Activated CD4-positive, alpha-beta T cell treated with anti-CD3 and anti-CD28 coated beads, Interleukin-2, amount 50 U/mL, for 1 hour (primary cell): Measurements from ENCODE around the gene PLRG1.

Experiments
- DNase-seq: peaks from one replicate; pipeline ENCODE4 v3.0.0-alpha.2; 2020

Gene PLRG1

DNA sequence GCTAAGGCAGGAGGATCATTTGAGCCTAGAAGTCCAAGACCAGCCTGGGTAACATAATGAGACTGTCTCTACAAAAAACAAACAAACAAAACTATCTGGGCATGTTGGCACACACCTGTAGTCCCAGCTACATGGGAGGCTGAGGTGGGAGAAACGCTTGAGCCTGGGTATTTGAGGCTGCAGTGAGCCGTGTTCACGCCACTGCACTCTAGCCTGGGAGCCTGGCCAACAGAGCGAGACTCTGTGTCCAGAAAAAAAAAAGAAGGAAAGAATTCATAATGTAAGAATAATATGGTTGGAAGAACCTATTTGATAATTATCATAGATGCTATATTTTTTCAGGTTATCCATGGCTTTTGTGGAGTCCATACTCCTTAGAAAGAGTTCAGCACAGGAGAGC lies 32.6 kb downstream of the PLRG1 start:
- DNase-seq: no peak

- no peak for DNase-seq
Measured at GRCh38 chr4:154516318-154517029, 33.7 kb downstream of the PLRG1 start.

DNA sequence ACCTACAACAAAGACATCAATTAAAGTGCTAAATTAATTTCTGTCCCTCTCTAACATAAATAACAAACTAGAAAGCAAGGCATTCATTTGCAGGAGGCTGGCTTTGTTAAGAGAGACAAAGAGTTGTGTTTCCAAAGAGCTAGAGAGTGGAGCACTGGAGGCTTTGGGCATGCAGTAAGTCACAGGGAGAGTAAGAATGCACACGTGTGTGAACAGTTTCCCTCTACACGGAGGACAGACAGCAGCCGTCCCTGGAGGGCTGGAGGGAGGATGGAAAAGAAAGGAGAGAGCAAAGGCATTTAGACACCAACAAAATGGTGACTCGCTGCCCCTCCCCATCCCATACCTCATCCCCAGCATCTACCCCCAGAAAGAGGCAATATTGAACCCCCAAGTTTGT lies 38.2 kb downstream of the PLRG1 start:
- no peak for DNase-seq

- DNase-seq: no peak
Measured at GRCh38 chr4:154511548-154511947, 38.7 kb downstream of the PLRG1 start.

DNA sequence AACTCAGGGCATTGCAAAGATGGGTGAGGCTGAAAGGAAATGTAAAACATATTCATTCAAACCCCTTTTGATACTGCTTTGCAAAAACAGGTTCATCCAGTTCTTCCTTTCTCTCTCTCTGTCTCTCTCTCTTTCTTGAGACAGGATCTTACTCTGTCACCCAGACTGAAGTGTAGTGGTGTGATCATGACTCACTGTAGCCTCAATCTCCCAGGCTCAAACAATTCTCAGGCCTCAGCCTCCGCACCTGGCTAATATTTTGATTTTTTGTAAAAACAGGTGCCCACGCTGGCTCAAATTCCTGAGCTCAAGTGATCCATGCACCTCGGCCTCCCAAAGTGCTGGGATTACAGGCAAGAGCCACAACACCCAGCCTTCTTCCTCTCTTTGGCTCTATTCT lies 43.0 kb downstream of the PLRG1 start:
- no peak for DNase-seq

DNA sequence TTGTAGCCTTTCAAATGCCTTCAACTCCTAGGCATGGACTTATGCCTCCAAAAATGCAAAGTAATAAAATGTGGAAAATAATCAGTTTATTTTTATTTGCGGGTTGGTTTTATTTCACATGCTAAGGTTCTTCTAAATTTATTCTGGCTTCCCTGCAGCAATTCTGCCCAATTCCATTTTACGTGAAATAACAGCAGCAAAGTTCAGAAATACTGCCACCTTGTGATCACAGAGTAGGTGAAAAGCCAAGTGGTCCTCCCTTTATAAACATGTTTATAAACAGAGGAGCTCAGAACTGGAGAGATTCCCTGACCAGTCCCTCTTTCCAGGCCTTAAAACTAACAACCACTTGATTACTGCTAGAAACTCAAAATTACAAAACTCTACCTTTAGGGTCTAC lies 43.9 kb downstream of the PLRG1 start:
- no peak for DNase-seq

DNA sequence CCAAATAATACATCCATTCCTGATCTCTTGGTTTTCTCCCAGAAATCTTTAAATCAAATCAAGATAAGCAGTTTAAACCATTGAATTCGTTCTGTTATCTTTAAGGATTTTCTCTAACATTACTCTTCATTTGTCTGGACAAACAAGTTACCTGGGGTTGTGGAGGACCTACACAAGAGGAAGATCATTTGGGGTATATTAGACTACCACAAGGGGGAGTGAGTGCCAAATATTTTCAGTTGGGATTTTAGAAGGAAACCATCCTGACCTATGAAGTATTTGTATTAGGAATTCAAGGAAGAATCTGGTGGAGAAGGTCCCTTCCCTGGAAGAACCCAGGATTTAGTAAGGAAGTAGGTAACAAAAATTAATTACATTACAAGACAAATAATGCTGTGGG lies 46.6 kb downstream of the PLRG1 start:
- DNase-seq: no peak

GRCh38 chr4:154502111-154502510 lies 48.1 kb downstream of the PLRG1 start:
- DNase-seq: no peak

- no peak for DNase-seq
Measured at GRCh38 chr4:154497889-154498288, 52.3 kb downstream of the PLRG1 start.

DNA sequence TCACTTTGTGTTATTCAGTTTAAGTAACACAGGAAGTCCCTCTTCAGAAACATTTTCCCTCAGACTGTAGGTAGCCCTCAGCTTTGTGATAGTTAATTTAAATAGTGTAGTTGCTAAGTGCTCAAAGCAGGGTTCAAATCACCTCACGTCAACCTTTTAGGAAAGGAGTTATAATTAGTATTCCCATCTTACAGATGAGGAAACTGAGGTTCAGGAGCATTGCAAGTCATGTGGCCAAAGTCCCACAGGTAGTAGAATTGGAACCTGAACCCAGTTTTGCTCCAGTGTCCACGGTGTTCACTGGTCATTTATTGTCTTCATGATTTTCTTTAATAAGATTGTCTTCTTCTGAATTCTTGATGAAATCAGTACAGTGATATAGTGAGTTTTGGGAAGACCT lies 54.3 kb downstream of the PLRG1 start:
- DNase-seq: no peak

DNA sequence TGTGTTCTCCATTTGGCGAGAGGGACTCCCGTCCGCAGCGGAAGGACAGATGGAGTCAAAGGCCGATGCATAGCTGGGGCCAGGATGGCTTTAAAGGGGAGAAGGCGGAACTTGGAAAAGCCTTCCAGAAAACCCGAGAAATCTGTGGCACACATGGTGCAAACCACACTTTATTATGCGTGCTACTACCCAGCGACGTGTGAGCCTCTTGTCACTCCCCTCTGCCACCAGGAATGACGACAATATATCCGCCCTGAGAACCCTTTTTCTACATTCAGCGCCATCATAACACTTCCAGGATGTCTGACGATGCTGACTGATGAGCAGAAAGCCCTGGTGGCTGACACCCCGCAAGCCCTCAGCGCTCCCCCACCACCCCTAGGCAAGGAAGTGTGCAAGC lies 57.9 kb downstream of the PLRG1 start:
- DNase-seq: no peak

DNA sequence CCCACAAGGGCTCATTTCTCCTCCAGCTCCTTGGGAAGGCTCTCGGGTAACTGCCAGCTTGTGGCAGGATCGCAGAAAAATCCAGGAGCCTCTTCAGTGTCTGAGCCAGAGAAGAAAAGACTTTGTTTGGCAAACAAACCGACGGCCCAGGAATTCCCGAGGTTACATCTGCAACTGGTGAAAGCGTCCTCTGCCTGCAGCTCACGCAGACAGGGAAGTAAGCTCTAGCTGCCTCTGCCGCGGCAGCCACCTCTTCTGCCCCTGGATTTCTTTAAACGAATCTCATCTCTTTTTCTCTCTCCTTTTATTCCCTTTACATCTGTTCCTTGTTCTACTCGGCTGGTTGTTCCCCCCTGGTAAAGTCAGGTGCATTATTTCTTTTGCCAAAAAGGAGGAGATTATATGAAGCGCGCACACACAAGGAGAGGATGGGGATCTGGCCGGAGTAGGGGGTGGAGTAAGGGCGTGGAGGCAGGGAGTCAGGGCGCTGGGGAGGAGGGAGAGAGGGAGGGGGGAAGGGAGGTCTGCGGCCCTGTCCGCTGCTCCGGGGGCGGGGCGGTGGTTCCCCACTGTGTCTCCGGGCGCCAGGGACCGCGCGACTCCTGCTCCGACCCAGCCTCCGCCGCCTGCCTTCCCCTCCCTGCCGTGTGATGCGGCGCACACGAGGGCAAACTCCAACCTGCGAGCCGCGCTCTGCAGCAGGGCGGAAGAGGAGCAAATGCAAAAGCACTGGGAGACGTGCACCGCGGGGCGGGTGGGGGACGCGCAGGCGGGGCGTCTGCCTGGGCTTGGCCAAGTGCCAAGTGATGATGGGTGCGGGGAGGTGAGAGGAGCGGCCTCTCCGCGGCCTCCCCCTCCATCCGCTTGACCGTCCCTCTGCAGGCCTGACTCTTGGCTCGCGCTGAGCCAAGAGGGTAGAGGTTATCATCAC lies 58.6 kb downstream of the PLRG1 start, which contains the start of gene DCHS2:
DCHS2 (minus strand) TSS at position 459 of the 931 bp plus-strand sequence; CDS start at position 15, 444 bp downstream.
- no peak for DNase-seq

GRCh38 chr4:154490583-154491340 lies 59.4 kb downstream of the PLRG1 start:
- DNase-seq: no peak

DNA sequence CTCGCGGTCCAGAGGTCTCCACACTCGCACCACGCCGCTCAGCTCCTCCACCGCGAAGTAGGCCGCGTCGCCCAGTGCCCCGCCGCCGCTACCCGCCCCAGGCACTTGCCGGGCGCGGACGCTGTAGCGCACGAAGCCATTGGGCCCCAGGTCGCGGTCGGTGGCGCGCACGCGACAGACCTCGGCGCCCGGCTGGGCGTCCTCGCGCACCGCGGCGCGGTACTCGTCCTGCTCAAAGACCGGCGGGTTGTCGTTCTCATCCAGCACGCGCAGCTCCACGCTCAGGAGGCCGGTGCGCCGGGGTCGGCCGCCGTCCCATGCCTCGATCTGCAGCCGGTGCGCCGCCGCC lies 60.0 kb downstream of the PLRG1 start:
- no peak for DNase-seq

DNA sequence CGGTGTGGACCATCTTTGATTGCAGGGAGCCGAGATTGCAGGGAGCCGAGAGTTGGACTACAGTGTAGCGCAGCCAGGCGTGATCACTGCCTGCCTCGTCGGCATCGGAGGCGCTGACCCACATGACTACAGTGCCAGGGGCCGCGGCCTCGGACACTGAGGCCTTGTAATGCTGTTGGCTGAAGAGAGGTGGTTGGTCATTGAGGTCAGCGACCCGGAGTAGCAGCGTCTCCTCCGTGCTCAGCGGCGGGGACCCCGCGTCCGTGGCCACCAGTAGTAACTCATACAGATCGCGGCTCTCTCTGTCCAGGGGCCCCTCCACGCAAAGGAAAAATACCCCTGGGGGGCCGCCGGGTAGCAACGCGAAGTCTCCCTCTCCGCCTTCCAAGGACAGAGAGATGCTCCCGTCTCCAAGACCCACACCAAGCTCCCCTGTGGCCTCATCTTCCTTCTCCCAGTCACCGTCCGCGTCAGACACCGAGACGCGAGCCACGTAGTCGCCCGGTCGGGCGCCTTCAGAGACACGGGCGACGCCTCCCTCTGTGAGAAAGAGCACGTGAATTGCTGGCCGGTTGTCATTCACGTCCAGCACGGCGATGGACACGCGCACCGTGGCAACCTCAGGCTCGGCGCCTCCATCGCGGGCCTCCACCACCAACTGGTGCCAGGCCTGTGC lies 60.5 kb downstream of the PLRG1 start:
- no peak for DNase-seq

- DNase-seq: no peak
Measured at GRCh38 chr4:154487145-154487544, 63.1 kb downstream of the PLRG1 start.

DNA sequence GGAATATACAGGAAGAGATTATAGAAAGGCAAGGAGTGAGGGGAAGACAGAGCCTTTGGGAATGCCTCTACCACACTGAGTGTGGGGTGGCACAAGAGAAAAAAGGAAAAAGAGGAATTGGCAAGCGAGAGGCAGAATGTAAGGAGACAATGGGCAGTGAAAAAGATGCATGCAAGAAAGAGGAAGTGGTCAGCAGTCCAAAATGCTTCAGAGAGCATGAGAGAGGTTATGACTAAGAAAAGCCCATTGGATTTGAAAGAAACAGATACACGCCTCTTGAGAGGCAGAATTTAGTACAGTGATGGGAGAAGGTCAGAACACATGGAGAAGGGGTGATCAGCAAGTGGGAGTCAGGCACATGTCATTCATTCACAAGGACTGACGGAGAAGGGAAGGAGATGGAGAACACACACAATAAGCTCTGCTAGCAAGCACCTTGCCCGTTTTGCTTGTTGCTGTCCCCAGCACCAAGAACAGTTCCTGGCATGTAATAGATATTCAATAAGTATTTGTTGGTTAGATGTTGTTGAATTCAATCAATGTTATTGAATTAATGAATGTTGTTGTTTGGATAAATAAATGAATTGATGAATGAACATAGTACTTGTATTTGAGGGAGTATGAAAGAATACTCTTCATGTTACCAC lies 65.0 kb downstream of the PLRG1 start:
- no peak for DNase-seq
